Measurements from ENCODE around the gene HPSE2. TPM values are rescaled to one million over a fixed set of nuclear protein-coding genes. Genes with fewer than 3 reads are reported as not detected.

HPSE2 gene
- total and polyA plus RNA-seq, 2 of the 8 experiments (the other 6 are each of a cell fraction or from before 2014, with no cell fraction given) = 0.41 to 0.58 TPM

- ChIA-PET POLR2A (ENCODE audit: partially characterized antibody) (no interaction called here), CTCF (ENCODE audit: partially characterized antibody) (interaction anchor here (1.3 kb wide), 1 partner anchor 9 kb away, joined by 4 read pairs; no protein-coding TSS in a partner anchor)
- Histone ChIP-seq H3K23ac (ENCODE audit: insufficient read length) (no peak overlapping the region), H3K9ac (replicated peaks in 1 of 4; ENCODE audit: extremely low read depth in 1 of 4, low read depth in 3 of 4, low read length in 3 of 4) (no peak overlapping the region), H3K36me3 (ENCODE audit: control insufficient read depth in 2 of 4, insufficient read depth in 4 of 4, low read length in 3 of 4) (no peaks in the 10 kb centered on the region), H2BK12ac (ENCODE audit: low read depth, low read length) (no peak overlapping the region), H3K56ac (replicated peaks; ENCODE audit: insufficient read length, low read depth, low read length) (no peak overlapping the region), H3K9me3 (ENCODE audit: insufficient read depth in 2 of 2, low read depth in 1 of 2, low read length in 1 of 2) (no peaks in the 10 kb centered on the region; a peak in 1 of 4 replicates), H3K79me2 (ENCODE audit: control insufficient read depth in 1 of 2, insufficient read depth in 2 of 2, low read length in 2 of 2) (no peaks in the 10 kb centered on the region), H3K27me3 (replicated peaks in 1 of 4; ENCODE audit: control insufficient read depth in 3 of 4, extremely low read depth in 1 of 4, insufficient read depth in 3 of 4, low read length in 3 of 4) (no peaks in the 10 kb centered on the region), H3K18ac (ENCODE audit: extremely low read depth, low read length) (no peak overlapping the region), H3K14ac (ENCODE audit: insufficient read length) (no peak overlapping the region), H3K4me1 (replicated peaks in 1 of 4; ENCODE audit: control insufficient read depth in 3 of 4, insufficient read depth in 4 of 4, low read length in 3 of 4) (no peaks in the 10 kb centered on the region), H3K4ac (replicated peaks; ENCODE audit: insufficient read length, low read depth, low read length) (no peak overlapping the region), H3K4me3 (ENCODE audit: extremely low read depth in 1 of 4, insufficient read depth in 2 of 4, low read depth in 3 of 4, low read length in 4 of 4) (no peak overlapping the region), H3K27ac (ENCODE audit: low read depth, low read length) (no peak overlapping the region), H2BK20ac (ENCODE audit: low read length) (no peak overlapping the region), H2BK5ac (ENCODE audit: low read depth, low read length) (no peak overlapping the region), H2BK15ac (ENCODE audit: low read length) (no peak overlapping the region), H4K91ac (replicated peaks; ENCODE audit: insufficient read length, low read length) (no peak overlapping the region), H2AFZ (ENCODE audit: low read length) (no peak overlapping the region), H3K79me1 (ENCODE audit: low read depth, low read length) (no peaks in the 10 kb centered on the region), H3K23me2 (ENCODE audit: low read depth, low read length) (no peaks in the 10 kb centered on the region), H2AK5ac (ENCODE audit: low read depth, low read length) (no peak overlapping the region), H4K8ac (ENCODE audit: extremely low read depth, insufficient read depth, low read length) (no peak overlapping the region), H4K20me1 (replicated peaks in 1 of 2; ENCODE audit: control insufficient read depth in 1 of 2, insufficient read depth in 2 of 2, low read length in 2 of 2) (no peaks in the 10 kb centered on the region), H4K5ac (ENCODE audit: insufficient read length, low read depth, low read length) (no peak overlapping the region), H3K4me2 (ENCODE audit: insufficient read depth in 1 of 2, low read depth in 2 of 2, low read length in 2 of 2) (no peak overlapping the region), H2BK120ac (replicated peaks; ENCODE audit: low read depth, low read length) (no peak overlapping the region)
- FAIRE-seq (no peak), DNase-seq (ENCODE audit: low read depth in 1 of 2, low spot score in 2 of 2) (no peak)
- TF ChIP-seq ZNF274 (IDR thresholded peaks at IDR 0.05; ENCODE audit: borderline replicate concordance, extremely low read depth, low read length) (no peak), KDM4A (IDR thresholded peaks at IDR 0.05; ENCODE audit: low read depth, low read length, severe bottlenecking) (no peak), PHF8 (conservative IDR thresholded peaks at IDR 0.05; ENCODE audit: low read depth, low read length) (no peak), RFX5 (IDR thresholded peaks at IDR 0.05; ENCODE audit: borderline replicate concordance, low read depth, low read length) (no peak), RBBP5 (IDR thresholded peaks at IDR 0.05; ENCODE audit: borderline replicate concordance, low read depth, low read length) (no peak), ATF3 (IDR thresholded peaks at IDR 0.05; ENCODE audit: insufficient read depth, low read depth, low read length) (no peak), CTBP2 (IDR thresholded peaks at IDR 0.05; ENCODE audit: borderline replicate concordance, insufficient read depth, insufficient read length, low read length) (no peak), RXRA (IDR thresholded peaks at IDR 0.05; ENCODE audit: insufficient read depth, low read depth, low read length) (no peak), CREB1 (IDR thresholded peaks at IDR 0.05) (no peak)
- WGBS, 2 experiments (ENCODE audit: extremely low coverage in 1 of 2, insufficient coverage in 1 of 2, insufficient read length in 1 of 2, insufficient replicate concordance in 2 of 2, low coverage in 1 of 2, low lambda C conversion rate in 2 of 2, missing lambda C conversion rate in 1 of 2) = 94% methylated on average over 2 of the region's 2 CpGs; no CpG with 5 or more reads in 1 of the 2 experiments
Observed at GRCh38 chr10:98694014-98694413, 541.6 kb downstream of the HPSE2 start.

All from H1 (cell line).